HepG2 (cell line): ENCODE data around the gene OR56A3. TPM values are rescaled to one million over a fixed set of nuclear protein-coding genes. Genes with fewer than 3 reads are reported as not detected.

Source experiments
- ATAC-seq: fragments of 200-7000 bp; cut with Tn5 transposase; 3 replicates; pipeline ENCODE4 v1.9.1; 2020; ENCODE audit warnings: mild to moderate bottlenecking, moderate library complexity
- BruUV-seq: library from RNA; stranded (reverse); fragments of 400-500 nt; replicated peaks from 2 replicates; lab custom pipeline; 2021; lab: Mats Ljungman, UMichigan
- CTCF ChIA-PET: fragments of 300-600 bp; formaldehyde crosslinking; extraction: SDS; loops from one replicate; lab custom pipeline; 2021; ENCODE audit warnings: low total read pairs, inconsistent platforms, low intra/inter-chr PET ratio; lab: Yijun Ruan, JAX
- POLR2A ChIA-PET: fragments of 350-600 bp; sonication (Branson Sonifier 250); formaldehyde crosslinking; loops from one replicate; lab custom pipeline; 2020; ENCODE audit warnings: antibody characterized with exemption, inconsistent platforms; lab: Yijun Ruan, JAX
- DNase-seq: peaks from one replicate; pipeline ENCODE4 v3.0.0-alpha.2; 2015; ENCODE audit warnings: low spot score
- FAIRE-seq: peaks from 3 replicates; lab custom pipeline; 2011; peaks lifted over from hg19 to GRCh38; lab: Jason Lieb, UNC
- H2AFZ ChIP-seq: one replicate; pipeline ENCODE4 v1.6.1; 2011; ENCODE audit warnings: low read length, inconsistent platforms
- H3K27ac ChIP-seq: fragments of 300-600 bp; 3 replicates; pipeline ENCODE4 v1.8.0; 2011; ENCODE audit warnings: mixed run types, mild to moderate bottlenecking, mixed read lengths, low read length, inconsistent platforms; ENCODE audit not compliant: insufficient read depth; ENCODE audit errors: extremely low read length
- H3K27me3 ChIP-seq, 2 experiments: fragments of 200-600 bp in 1 of 2; 2 replicates in 1 of 2; 3 replicates in 1 of 2; pipeline versions ENCODE4 v1.6.0 to v1.8.0; 2011; ENCODE audit warnings: low read length in 2 of 2, mild to moderate bottlenecking in 2 of 2, moderate library complexity in 2 of 2, inconsistent platforms in 1 of 2; ENCODE audit not compliant: insufficient read depth in 2 of 2, control insufficient read depth in 1 of 2
- H3K36me3 ChIP-seq, 2 experiments: fragments of 200-600 bp in 1 of 2; replicated peaks in 1 of 2; 2 replicates in 1 of 2; 3 replicates in 1 of 2; pipeline versions ENCODE4 v1.5.1 to v1.8.0; 2011; ENCODE audit warnings: low read length in 2 of 2, inconsistent platforms in 1 of 2; ENCODE audit not compliant: insufficient read depth in 2 of 2, control insufficient read depth in 1 of 2
- H3K4me1 ChIP-seq: 2 replicates; pipeline ENCODE4 v1.5.1; 2012; ENCODE audit warnings: low read length, inconsistent platforms; ENCODE audit not compliant: insufficient read depth
- H3K4me2 ChIP-seq: 2 replicates; pipeline ENCODE4 v1.6.0; 2011; ENCODE audit warnings: low read depth, low read length, inconsistent platforms
- H3K4me3 ChIP-seq, 3 experiments: fragments of 200-600 bp in 1 of 3; sonication (generic), shearing (Covaris generic) in 1 of 3; replicated peaks in 1 of 3; 2 replicates each; pipeline ENCODE4 v1.5.1; 2011 to 2016; ENCODE audit warnings: low read length in 3 of 3, inconsistent platforms in 2 of 3, low read depth in 2 of 3, mild to moderate bottlenecking in 2 of 3, control low read depth in 1 of 3, mixed read lengths in 1 of 3; ENCODE audit not compliant: insufficient read depth in 1 of 3
- H3K79me2 ChIP-seq: one replicate; pipeline ENCODE4 v1.6.1; 2011; ENCODE audit warnings: low read length, inconsistent platforms; ENCODE audit not compliant: insufficient read depth
- H3K9ac ChIP-seq: 2 replicates; pipeline ENCODE4 v1.6.0; 2011; ENCODE audit warnings: mild to moderate bottlenecking, low read depth, low read length, inconsistent platforms; ENCODE audit not compliant: insufficient read depth
- H3K9me3 ChIP-seq: 2 replicates; pipeline ENCODE4 v1.5.1; 2012; ENCODE audit warnings: mild to moderate bottlenecking, low read length
- H4K20me1 ChIP-seq: 2 replicates; pipeline ENCODE4 v1.6.0; 2011; ENCODE audit warnings: inconsistent platforms, mild to moderate bottlenecking, low read length, moderate library complexity; ENCODE audit not compliant: insufficient read depth
- BCL3 ChIP-seq: sonication (generic); formaldehyde crosslinking; IDR thresholded peaks from 2 replicates; pipeline ENCODE4 v1.5.1; 2020; ENCODE audit warnings: mild to moderate bottlenecking, missing genetic modification reagents, moderate library complexity
- ESRRA ChIP-seq: sonication (generic); formaldehyde crosslinking; IDR thresholded peaks from 2 replicates; pipeline ENCODE4 v1.5.1; 2020; ENCODE audit warnings: mild to moderate bottlenecking, low read depth, missing genetic modification reagents
- HIC2 ChIP-seq: sonication (generic); formaldehyde crosslinking; IDR thresholded peaks from 2 replicates; pipeline ENCODE4 v1.9.0; 2022; ENCODE audit warnings: low read depth, missing genetic modification reagents
- MLXIP ChIP-seq: sonication (generic); formaldehyde crosslinking; IDR thresholded peaks from 2 replicates; pipeline ENCODE4 v1.9.0; 2021; ENCODE audit warnings: missing genetic modification reagents, borderline replicate concordance
- NR2C2 ChIP-seq: sonication (generic); formaldehyde crosslinking; IDR thresholded peaks from 2 replicates; pipeline ENCODE4 v1.4.0; 2020; ENCODE audit warnings: missing genetic modification reagents, mild to moderate bottlenecking, moderate library complexity, borderline replicate concordance
- ZNF639 ChIP-seq: conservative IDR thresholded peaks from 2 replicates; pipeline ENCODE4 v1.6.1; 2018; ENCODE audit warnings: missing genetic modification reagents
- ZNF782 ChIP-seq: sonication (generic); formaldehyde crosslinking; IDR thresholded peaks from 2 replicates; pipeline ENCODE4 v1.4.0; 2020; ENCODE audit warnings: missing genetic modification reagents, mild to moderate bottlenecking, borderline replicate concordance
- WGBS: methylation state at CpG from one replicate; pipeline ENCODE4 v1.1.6; 2017; ENCODE audit warnings: low lambda C conversion rate; 5-methylcytosine and 5-hydroxymethylcytosine counted together
- in situ Hi-C: cut with HindIII; loops from 2 replicates; pipeline ENCODE4 v1.10.0; 2017; ENCODE audit warnings: low pct_unique_long_range_greater_than_20kb; ENCODE audit not compliant: extremely low pct_ligation_motif_present
- intact Hi-C: fragments of 100-400 bp; cut with micrococcal nuclease; formaldehyde crosslinking; loops from one replicate; pipeline ENCODE4 v1.10.0; 2022; ENCODE audit not compliant: unreplicated experiment
- polyA plus RNA-seq, 8 experiments: library from polyadenylated mRNA; depleted of rRNA in 3 of 8; stranded (reverse) in 7 of 8; unstranded in 1 of 8; fragments of >200 nt; fragmentation: Illumina TruSeq in 4 of 8; extraction: Trizol in 4 of 8; gene quantifications; 2 replicates each; pipeline versions ENCODE4 v1.2.1 to v1.2.3, GENCODE V29; 2011 to 2016; ENCODE audit warnings: low read depth in 4 of 8, missing spikeins in 1 of 8, mixed read lengths in 1 of 8; ENCODE audit not compliant: insufficient read depth in 1 of 8
- total RNA-seq, 5 experiments: library from RNA; depleted of rRNA; stranded (reverse); fragments of >200 nt; fragmentation: Illumina TruSeq; extraction: Trizol; gene quantifications; 2 replicates each; pipeline ENCODE4 v1.2.3, GENCODE V29; 2016; ENCODE audit warnings: low read depth in 1 of 5

Gene OR56A3
- total and polyA plus RNA-seq, 2 of the 13 experiments (the other 11 are each of a cell fraction or from before 2014, with no cell fraction given): not detected

- TF ChIP-seq BCL3 (no peak), ESRRA (no peak), MLXIP (no peak), HIC2 (no peak), ZNF782 (no peak)
Observed at GRCh38 chr11:5938603-5938965, 3.5 kb upstream of the OR56A3 start (continued).

- H3K79me2 ChIP-seq: no peaks in the 10 kb centered on the region
- H4K20me1 ChIP-seq: no peaks in the 10 kb centered on the region
- peaks cover 0 to 8% of the 10 kb centered on the region in 2 experiments; a peak in 2 of 5 replicates for H3K27me3 ChIP-seq
- BruUV-seq: no TSS peak
- FAIRE-seq (no peak), DNase-seq (no peak), ATAC-seq (no peak)
- intact Hi-C loops: no loop called here
- H3K9me3 ChIP-seq: no peaks in the 10 kb centered on the region
- H3K36me3 ChIP-seq: no peaks in the 10 kb centered on the region
- no peak overlapping the region for H2AFZ ChIP-seq
- no peak overlapping the region for H3K9ac ChIP-seq
- ChIA-PET POLR2A (no interaction called here), CTCF (no interaction called here)
- no peak overlapping the region for H3K27ac ChIP-seq
- in situ Hi-C loops: no loop called here
- no peak overlapping the region for H3K4me2 ChIP-seq
- no peaks in the 10 kb centered on the region for H3K4me1 ChIP-seq
- WGBS: 88% methylated on average over 2 of the region's 2 CpGs
- TF ChIP-seq ZNF639 (CRISPR knock-in tag) (no peak), NR2C2 (no peak)
- no peak overlapping the region for H3K4me3 ChIP-seq
Observed at GRCh38 chr11:5940748-5941147, 1.3 kb upstream of the OR56A3 start.
